Hematopoietic multipotent progenitor cell treated with erythropoietin and hydrocortisone succinate and interleukin-3 and kit ligand, for 8 days (in vitro differentiated cells): ENCODE measurements around the gene TNFRSF14.
"Not testable (repeated sequence)": the region's sequence is repeated elsewhere in the genome, so short reads cannot be mapped to it uniquely, and the experiment has no call there.

Experiments used
- DNase-seq: peaks from one replicate; pipeline ENCODE4 v3.0.0-alpha.2; 2015

The TNFRSF14 gene

GRCh38 chr1:2570332-2570731, 14.2 kb downstream of the TNFRSF14 start:
- DNase-seq: no peak

- DNase-seq: no peak
Observed at GRCh38 chr1:2571348-2571747, 15.2 kb downstream of the TNFRSF14 start.

GRCh38 chr1:2573250-2573920, 17.2 kb downstream of the TNFRSF14 start:
- no peak for DNase-seq

GRCh38 chr1:2574350-2574749, 18.2 kb downstream of the TNFRSF14 start:
- no peak for DNase-seq

- no peak for DNase-seq
Observed at GRCh38 chr1:2575801-2576663, 19.9 kb downstream of the TNFRSF14 start.

- not testable (repeated sequence) for DNase-seq
Observed at GRCh38 chr1:2577565-2578075, 21.4 kb downstream of the TNFRSF14 start.

- no peak for DNase-seq
Observed at GRCh38 chr1:2578758-2579118, 22.6 kb downstream of the TNFRSF14 start.

- no peak for DNase-seq
Observed at GRCh38 chr1:2580691-2581090, 24.5 kb downstream of the TNFRSF14 start.

GRCh38 chr1:2582391-2582790, 26.2 kb downstream of the TNFRSF14 start:
- no peak for DNase-seq

GRCh38 chr1:2583331-2583791, 27.2 kb downstream of the TNFRSF14 start:
- no peak for DNase-seq

- no peak for DNase-seq
Observed at GRCh38 chr1:2583871-2584351, 27.7 kb downstream of the TNFRSF14 start.

GRCh38 chr1:2584686-2585317, 28.6 kb downstream of the TNFRSF14 start:
- DNase-seq: peak; percentile 26

- DNase-seq: peak; percentile 93
Observed at GRCh38 chr1:2585318-2586092, 29.3 kb downstream of the TNFRSF14 start.

GRCh38 chr1:2586154-2587070, 30.2 kb downstream of the TNFRSF14 start, which contains the start of gene PRXL2B:
Gene PRXL2B, plus strand, starts transcription at chr1:2586777. Its CDS starts 109 bp downstream, at chr1:2586886.
- DNase-seq: peak; percentile 98

GRCh38 chr1:2587071-2587859, 31.1 kb downstream of the TNFRSF14 start:
- peak; percentile 43 for DNase-seq

- no peak for DNase-seq
Observed at GRCh38 chr1:2587860-2588571, 31.8 kb downstream of the TNFRSF14 start.

GRCh38 chr1:2588661-2589430, 32.7 kb downstream of the TNFRSF14 start:
- no peak for DNase-seq

- DNase-seq: no peak
Observed at GRCh38 chr1:2589431-2590232, 33.5 kb downstream of the TNFRSF14 start.
